Upper lobe of right lung (tissue), 1 donor: Measurements from ENCODE around the gene TTLL9. TPM values are rescaled to one million over a fixed set of nuclear protein-coding genes. Genes with fewer than 3 reads are reported as not detected.

Source experiments
- ATAC-seq: fragments of 200-7000 bp; cut with Tn5 transposase; one replicate; pipeline ENCODE4 v1.9.1; 2020; ENCODE audit warnings: mild to moderate bottlenecking, moderate library complexity
- DNase-seq: peaks from one replicate; pipeline ENCODE4 v3.0.0-alpha.2; 2020
- H3K27ac ChIP-seq: fragments of 200-600 bp; one replicate; pipeline ENCODE4 v1.8.0; 2022
- H3K27me3 ChIP-seq: fragments of 200-600 bp; one replicate; pipeline ENCODE4 v1.8.0; 2022; ENCODE audit warnings: mild to moderate bottlenecking
- H3K36me3 ChIP-seq: fragments of 200-600 bp; one replicate; pipeline ENCODE4 v1.8.0; 2022
- H3K4me1 ChIP-seq: fragments of 200-600 bp; one replicate; pipeline ENCODE4 v1.8.0; 2022
- H3K4me3 ChIP-seq: fragments of 200-600 bp; one replicate; pipeline ENCODE4 v1.8.0; 2022; ENCODE audit warnings: mild to moderate bottlenecking
- H3K9me3 ChIP-seq: fragments of 200-600 bp; one replicate; pipeline ENCODE4 v1.8.0; 2022
- CTCF ChIP-seq: fragments of 200-600 bp; IDR thresholded peaks from one replicate; pipeline ENCODE4 v1.8.0; 2022; ENCODE audit warnings: antibody characterized with exemption
- intact Hi-C: fragments of 100-400 bp; cut with DNase I; formaldehyde crosslinking; loops from one replicate; pipeline ENCODE4 v1.11.0; 2022
- total RNA-seq: library from RNA; stranded (reverse); fragmentation: NEBNext Ultra II Directional; extraction: Animal tissue kit (Norgen Biotek cat#: 25700); gene quantifications from one replicate; pipeline ENCODE4 v1.2.1, GENCODE V29; 2021
- donor health status: DM: no; HTN: yes; CAD: no; lungs with severe emphysema.

The TTLL9 gene
- total RNA-seq, 1 donor from 2014 or later = 0.49 TPM

- no peak for ATAC-seq
- no peaks in the 10 kb centered on the region for H3K36me3 ChIP-seq
- no peaks in the 10 kb centered on the region for H3K9me3 ChIP-seq
- intact Hi-C loops = loop anchor here (10.0 kb wide), 1 partner anchor 173 kb away; no protein-coding TSS in a partner anchor
- no peaks in the 10 kb centered on the region for H3K4me1 ChIP-seq
- H3K4me3 ChIP-seq = no peak overlapping the region
- H3K27ac ChIP-seq = no peak overlapping the region
- DNase-seq = no peak
- no peak for TF ChIP-seq CTCF
- peaks cover 28% of the 10 kb centered on the region for H3K27me3 ChIP-seq
These were observed 19.0 kb upstream of the TTLL9 start for GRCh38 chr20:31851240-31851955.

GRCh38 chr20:31853481-31853880 is 17.0 kb upstream of the TTLL9 start:
- no peaks in the 10 kb centered on the region for H3K36me3 ChIP-seq
- H3K27ac ChIP-seq = no peak overlapping the region
- no peaks in the 10 kb centered on the region for H3K4me1 ChIP-seq
- intact Hi-C loops = loop anchor here (10.0 kb wide), 1 partner anchor 171 kb away; no protein-coding TSS in a partner anchor
- no peak overlapping the region for H3K4me3 ChIP-seq
- no peaks in the 10 kb centered on the region for H3K9me3 ChIP-seq
- peaks cover 41% of the 10 kb centered on the region for H3K27me3 ChIP-seq
- no peak for TF ChIP-seq CTCF
- ATAC-seq (no peak), DNase-seq (no peak)

- intact Hi-C loops = loop anchor here (10.0 kb wide), 1 partner anchor 168 kb away; no protein-coding TSS in a partner anchor
- Histone ChIP-seq H3K4me3 (no peak overlapping the region), H3K9me3 (no peaks in the 10 kb centered on the region), H3K27ac (no peak overlapping the region), H3K4me1 (peaks cover 11% of the 10 kb centered on the region), H3K36me3 (no peaks in the 10 kb centered on the region), H3K27me3 (peaks cover 43% of the 10 kb centered on the region)
- TF ChIP-seq CTCF = no peak
- DNase-seq (peak; percentile 28), ATAC-seq (no peak)
These were observed 13.9 kb upstream of the TTLL9 start for GRCh38 chr20:31856516-31856915.

GRCh38 chr20:31857861-31858759 is 12.3 kb upstream of the TTLL9 start:
- TF ChIP-seq CTCF = no peak
- H3K4me3 ChIP-seq = no peak overlapping the region
- no peaks in the 10 kb centered on the region for H3K9me3 ChIP-seq
- H3K27ac ChIP-seq = no peak overlapping the region
- DNase-seq = peak; percentile 28
- intact Hi-C loops = loop anchor here (10.0 kb wide), 1 partner anchor 167 kb away; no protein-coding TSS in a partner anchor
- no peaks in the 10 kb centered on the region for H3K36me3 ChIP-seq
- peaks cover 11% of the 10 kb centered on the region for H3K4me1 ChIP-seq
- peaks cover 40% of the 10 kb centered on the region for H3K27me3 ChIP-seq
- no peak for ATAC-seq

GRCh38 chr20:31858760-31859083 is 11.7 kb upstream of the TTLL9 start:
- H3K27me3 ChIP-seq = peaks cover 40% of the 10 kb centered on the region
- intact Hi-C loops = loop anchor here (10.0 kb wide), 1 partner anchor 166 kb away; no protein-coding TSS in a partner anchor
- DNase-seq = no peak

More at GRCh38 chr20:31858760-31859083, 11.7 kb upstream of the TTLL9 start:
- Histone ChIP-seq H3K36me3 (no peaks in the 10 kb centered on the region), H3K4me1 (peaks cover 11% of the 10 kb centered on the region), H3K9me3 (no peaks in the 10 kb centered on the region), H3K27ac (no peak overlapping the region), H3K4me3 (no peak overlapping the region)
- no peak for TF ChIP-seq CTCF
- no peak for ATAC-seq
